ENCODE measurements around the gene TMPRSS11A.

Gene TMPRSS11A

DNA sequence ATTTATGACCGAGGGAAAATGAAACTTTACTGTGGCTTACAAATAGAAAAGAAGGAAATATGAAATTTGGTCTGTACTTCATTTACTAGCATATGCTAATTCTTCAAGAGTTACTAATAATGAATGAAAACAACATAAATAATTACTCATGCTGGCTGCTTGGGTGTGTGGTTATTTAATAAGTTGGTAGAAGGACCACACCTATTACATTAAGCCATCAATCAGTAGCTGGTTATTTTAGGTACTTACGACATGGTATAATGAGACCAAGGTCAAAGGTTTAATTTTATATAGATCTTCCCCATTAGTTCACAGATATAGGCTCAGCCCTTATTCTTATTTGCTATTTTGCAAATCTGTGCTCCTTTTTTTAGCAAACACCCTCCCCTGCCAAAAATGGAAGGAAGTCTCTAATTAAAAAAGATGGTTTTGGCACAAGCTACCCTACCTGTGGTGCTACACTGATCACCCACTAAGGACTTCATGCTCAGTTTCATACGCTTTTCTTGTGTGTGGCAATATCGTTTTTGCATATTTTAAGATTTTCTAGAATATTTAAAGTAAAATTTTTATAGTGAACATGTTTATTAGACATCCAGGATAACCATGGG is 93.6 kb downstream of the TMPRSS11A start:
- no peak for DNase-seq (ENCODE audit: low spot score)

DNA sequence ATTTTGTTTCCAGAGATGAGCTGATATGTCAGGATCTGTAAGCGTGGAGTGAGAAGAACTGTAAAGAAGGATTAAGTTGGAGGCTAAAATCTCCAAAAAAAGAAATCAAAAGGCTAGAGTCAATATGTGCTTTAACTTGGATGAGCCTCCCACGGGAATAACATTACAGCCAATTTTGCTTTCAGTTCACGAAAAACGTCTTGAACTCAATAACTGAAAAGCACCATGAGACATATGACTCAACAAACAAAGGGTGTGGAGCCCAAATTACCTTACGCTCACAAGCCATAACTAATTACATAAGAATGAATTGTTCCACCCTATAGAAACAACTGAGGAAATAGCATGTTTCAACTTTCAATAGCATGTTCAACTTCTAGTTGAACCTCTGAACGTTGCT is 101.8 kb downstream of the TMPRSS11A start:
- no peak for DNase-seq (ENCODE audit: low spot score)
